ENCODE measurements around the gene PCDH10.

PCDH10 gene

GRCh38 chr4:133186845-133187244 lies 37.8 kb downstream of the PCDH10 start:
- TF ChIP-seq POLR2AphosphoS5 (IDR thresholded peaks at IDR 0.05; ENCODE audit: low read depth) (no peak), GABPA (IDR thresholded peaks at IDR 0.05; ENCODE audit: low read depth) (no peak), REST (IDR thresholded peaks at IDR 0.05; ENCODE audit: insufficient replicate concordance, low read depth) (no peak), SPI1 (IDR thresholded peaks at IDR 0.05; ENCODE audit: borderline replicate concordance, low read depth) (no peak)
- TF ChIP-seq, protein P1, sequence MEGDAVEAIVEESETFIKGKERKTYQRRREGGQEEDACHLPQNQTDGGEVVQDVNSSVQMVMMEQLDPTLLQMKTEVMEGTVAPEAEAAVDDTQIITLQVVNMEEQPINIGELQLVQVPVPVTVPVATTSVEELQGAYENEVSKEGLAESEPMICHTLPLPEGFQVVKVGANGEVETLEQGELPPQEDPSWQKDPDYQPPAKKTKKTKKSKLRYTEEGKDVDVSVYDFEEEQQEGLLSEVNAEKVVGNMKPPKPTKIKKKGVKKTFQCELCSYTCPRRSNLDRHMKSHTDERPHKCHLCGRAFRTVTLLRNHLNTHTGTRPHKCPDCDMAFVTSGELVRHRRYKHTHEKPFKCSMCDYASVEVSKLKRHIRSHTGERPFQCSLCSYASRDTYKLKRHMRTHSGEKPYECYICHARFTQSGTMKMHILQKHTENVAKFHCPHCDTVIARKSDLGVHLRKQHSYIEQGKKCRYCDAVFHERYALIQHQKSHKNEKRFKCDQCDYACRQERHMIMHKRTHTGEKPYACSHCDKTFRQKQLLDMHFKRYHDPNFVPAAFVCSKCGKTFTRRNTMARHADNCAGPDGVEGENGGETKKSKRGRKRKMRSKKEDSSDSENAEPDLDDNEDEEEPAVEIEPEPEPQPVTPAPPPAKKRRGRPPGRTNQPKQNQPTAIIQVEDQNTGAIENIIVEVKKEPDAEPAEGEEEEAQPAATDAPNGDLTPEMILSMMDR (IDR thresholded peaks at IDR 0.05; ENCODE audit: insufficient read depth, low read length), result no peak
- no peak overlapping the region for H3K4me3 ChIP-seq (replicated peaks; ENCODE audit: insufficient read depth, low read length)
- DNase-seq (ENCODE audit: low read depth in 1 of 2, low spot score in 1 of 2), result no peak
- no peak overlapping the region for H3K27ac ChIP-seq (replicated peaks)
- no peaks in the 10 kb centered on the region for H3K27me3 ChIP-seq (ENCODE audit: insufficient read depth, poor library complexity, severe bottlenecking)

GRCh38 chr4:133188433-133189146 lies 39.5 kb downstream of the PCDH10 start:
- Histone ChIP-seq H3K27me3 (ENCODE audit: insufficient read depth, poor library complexity, severe bottlenecking) (no peaks in the 10 kb centered on the region), H3K27ac (replicated peaks) (no peak overlapping the region), H3K4me3 (replicated peaks; ENCODE audit: insufficient read depth, low read length) (no peak overlapping the region)
- no peak for TF ChIP-seq POLR2AphosphoS5 (IDR thresholded peaks at IDR 0.05; ENCODE audit: low read depth)
- TF ChIP-seq SPI1 (IDR thresholded peaks at IDR 0.05; ENCODE audit: borderline replicate concordance, low read depth), result no peak
- TF ChIP-seq, protein P1 (IDR thresholded peaks at IDR 0.05; ENCODE audit: insufficient read depth, low read length), result no peak
- TF ChIP-seq GABPA (IDR thresholded peaks at IDR 0.05; ENCODE audit: low read depth), result no peak
- no peak for TF ChIP-seq REST (IDR thresholded peaks at IDR 0.05; ENCODE audit: insufficient replicate concordance, low read depth)
- DNase-seq (ENCODE audit: low read depth in 1 of 2, low spot score in 1 of 2), result no peak

DNA sequence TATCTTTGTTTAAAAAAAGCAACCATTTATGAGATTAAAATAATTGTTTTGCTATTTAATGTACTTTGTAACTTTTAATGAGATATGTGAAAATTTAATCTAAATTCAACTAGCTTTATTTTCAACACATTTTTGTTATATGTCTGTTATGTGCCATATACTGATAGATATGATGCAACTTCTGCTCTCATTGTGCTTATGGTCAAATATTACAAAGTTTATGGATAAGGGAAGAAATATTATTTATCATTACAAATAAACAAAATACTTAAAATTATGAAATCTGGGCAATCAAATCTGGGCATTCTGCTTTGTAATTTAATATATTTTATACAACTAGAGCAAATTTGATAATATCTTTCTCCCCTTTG lies 40.0 kb downstream of the PCDH10 start:
- Histone ChIP-seq H3K4me3 (replicated peaks; ENCODE audit: insufficient read depth, low read length) (no peak overlapping the region), H3K27me3 (ENCODE audit: insufficient read depth, poor library complexity, severe bottlenecking) (no peaks in the 10 kb centered on the region), H3K27ac (replicated peaks) (no peak overlapping the region)
- no peak for TF ChIP-seq POLR2AphosphoS5 (IDR thresholded peaks at IDR 0.05; ENCODE audit: low read depth)
- no peak for TF ChIP-seq GABPA (IDR thresholded peaks at IDR 0.05; ENCODE audit: low read depth)
- TF ChIP-seq, protein P1 (IDR thresholded peaks at IDR 0.05; ENCODE audit: insufficient read depth, low read length), result no peak
- no peak for DNase-seq (ENCODE audit: low read depth in 1 of 2, low spot score in 1 of 2)

DNA sequence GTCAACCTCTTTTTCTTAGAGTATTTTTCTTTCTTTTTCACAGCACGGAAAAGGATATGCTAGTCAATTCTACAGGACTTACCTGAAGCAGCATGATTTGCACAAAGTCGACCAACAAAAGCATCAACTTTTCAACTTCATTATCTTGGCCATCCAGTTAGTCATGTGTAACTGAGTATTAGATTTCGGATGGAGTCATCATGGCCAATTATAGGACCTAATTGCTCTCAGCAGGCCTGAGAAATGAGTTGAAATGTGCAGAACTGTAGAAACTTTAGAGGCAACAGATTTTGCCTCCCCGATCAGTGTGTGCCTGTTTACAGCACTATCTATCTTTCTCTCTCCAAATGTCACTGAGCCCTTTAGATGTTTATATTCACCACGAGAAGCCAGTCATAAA lies 41.0 kb downstream of the PCDH10 start:
- no peak overlapping the region for H3K4me3 ChIP-seq (replicated peaks; ENCODE audit: insufficient read depth, low read length)
- no peak overlapping the region for H3K27ac ChIP-seq (replicated peaks)
- H3K27me3 ChIP-seq (ENCODE audit: insufficient read depth, poor library complexity, severe bottlenecking), result no peaks in the 10 kb centered on the region
- DNase-seq (ENCODE audit: low read depth in 1 of 2, low spot score in 1 of 2), result no peak
- TF ChIP-seq, protein P1 (IDR thresholded peaks at IDR 0.05; ENCODE audit: insufficient read depth, low read length), result no peak
- TF ChIP-seq POLR2AphosphoS5 (IDR thresholded peaks at IDR 0.05; ENCODE audit: low read depth), result no peak
- no peak for TF ChIP-seq GABPA (IDR thresholded peaks at IDR 0.05; ENCODE audit: low read depth)
- no peak for TF ChIP-seq REST (IDR thresholded peaks at IDR 0.05; ENCODE audit: insufficient replicate concordance, low read depth)
- no peak for TF ChIP-seq SPI1 (IDR thresholded peaks at IDR 0.05; ENCODE audit: borderline replicate concordance, low read depth)
